Raji (cell line): ENCODE results near the gene ELL3.
A peak's percentile ranks its signal among the peaks of the same experiment; 100 is the strongest.

Source experiments
- POLR2A ChIP-seq: IDR thresholded peaks from 2 replicates; pipeline ENCODE4 v1.6.1; 2011; ENCODE audit warnings: low read depth, low read length, control low read depth; ENCODE audit not compliant: insufficient read depth

ELL3 gene

GRCh38 chr15:43751885-43752284 is 24.9 kb downstream of the ELL3 start:
- TF ChIP-seq POLR2A, result no peak

GRCh38 chr15:43749690-43750345 is 26.9 kb downstream of the ELL3 start:
- TF ChIP-seq POLR2A, result peak; percentile 30; the same call in 1 of the 2 replicates

- no peak for TF ChIP-seq POLR2A
Observed at GRCh38 chr15:43748376-43748775, 28.4 kb downstream of the ELL3 start.

- 0 out of 2 replicates have a peak, but pooled peaks have one; percentile 26 for TF ChIP-seq POLR2A
Observed at GRCh38 chr15:43746903-43747309, 29.9 kb downstream of the ELL3 start.

DNA sequence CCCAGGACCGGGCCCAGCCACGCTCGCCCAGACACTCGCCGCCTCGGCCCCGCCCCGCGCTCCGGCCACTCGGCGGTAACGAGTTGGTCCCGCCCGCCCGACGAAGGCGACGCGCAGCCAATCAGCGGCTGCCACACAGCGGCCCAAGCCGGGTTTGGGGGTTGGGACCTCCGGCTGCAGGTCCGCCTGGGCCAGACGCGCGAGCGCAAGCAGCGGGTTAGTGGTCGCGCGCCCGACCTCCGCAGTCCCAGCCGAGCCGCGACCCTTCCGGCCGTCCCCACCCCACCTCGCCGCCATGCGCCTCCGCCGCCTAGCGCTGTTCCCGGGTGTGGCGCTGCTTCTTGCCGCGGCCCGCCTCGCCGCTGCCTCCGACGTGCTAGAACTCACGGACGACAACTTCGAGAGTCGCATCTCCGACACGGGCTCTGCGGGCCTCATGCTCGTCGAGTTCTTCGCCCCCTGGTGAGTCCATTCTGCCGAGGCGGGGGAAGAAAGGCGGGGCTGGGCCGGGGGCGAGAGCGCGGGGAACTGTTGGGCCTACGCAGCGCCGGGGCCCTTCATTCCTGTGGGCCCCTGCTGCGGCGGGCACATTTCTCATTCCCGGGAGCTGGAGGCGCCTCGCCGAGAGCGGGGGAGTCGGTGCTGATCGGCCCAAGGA is 30.4 kb downstream of the ELL3 start, which contains the start of gene PDIA3:
Gene PDIA3, plus strand, starts transcription at position 194 of the 658 bp plus-strand sequence. Its CDS starts 102 bp downstream, at position 296.
- TF ChIP-seq POLR2A, result peak; percentile 91

DNA sequence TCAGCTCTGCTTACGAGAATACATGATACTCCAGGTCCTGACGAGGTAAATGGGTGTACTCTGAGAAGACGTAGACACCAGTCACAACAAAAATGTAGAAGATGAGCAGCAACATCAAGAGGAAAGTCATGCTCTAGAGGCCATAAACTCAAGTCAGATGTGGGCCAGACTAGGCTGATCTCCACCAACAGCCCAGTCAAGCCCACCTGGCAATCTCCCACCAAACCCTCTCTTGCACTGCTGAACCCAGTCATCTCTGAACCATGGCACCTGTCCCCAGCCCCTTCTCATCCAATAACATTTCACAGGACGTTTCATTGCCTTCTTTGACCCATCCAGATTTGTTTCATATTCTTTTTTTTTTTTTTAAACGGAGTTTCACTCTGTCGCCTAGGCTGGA is 41.4 kb downstream of the ELL3 start:
- TF ChIP-seq POLR2A, result no peak

GRCh38 chr15:43723151-43723550 is 53.6 kb downstream of the ELL3 start:
- no peak for TF ChIP-seq POLR2A
